WTC11 (cell line): ENCODE measurements around the gene BLOC1S4. TPM values are rescaled to one million over a fixed set of nuclear protein-coding genes. Genes with fewer than 3 reads are reported as not detected.

Source experiments
- ATAC-seq: fragments of 200-7000 bp; cut with Tn5 transposase; 2 replicates; pipeline ENCODE4 v1.10.0; 2021; ENCODE audit warnings: mild to moderate bottlenecking, moderate library complexity
- CTCF ChIA-PET: fragments of 300-600 bp; sonication (Branson Sonifier 250); formaldehyde crosslinking; loops from one replicate; lab custom pipeline; 2021; ENCODE audit warnings: antibody characterized with exemption; lab: Charles Lee
- POLR2A ChIA-PET: fragments of 350-600 bp; sonication (Branson Sonifier 250); formaldehyde crosslinking; loops from one replicate; lab custom pipeline; 2021; ENCODE audit warnings: antibody characterized with exemption; lab: Charles Lee
- DNase-seq: peaks from one replicate; pipeline ENCODE4 v3.0.0; 2021; ENCODE audit warnings: low spot score
- H3K27ac Mint-ChIP-seq: 2 replicates; pipeline ENCODE4 v1.8.0; 2021; ENCODE audit warnings: mixed read lengths
- H3K27me3 Mint-ChIP-seq: 2 replicates; pipeline ENCODE4 v1.8.0; 2021; ENCODE audit warnings: low read depth, mild to moderate bottlenecking, moderate library complexity, mixed read lengths
- H3K36me3 Mint-ChIP-seq: 2 replicates; pipeline ENCODE4 v1.8.0; 2021; ENCODE audit warnings: mixed read lengths
- H3K4me1 Mint-ChIP-seq: 2 replicates; pipeline ENCODE4 v1.8.0; 2022; ENCODE audit warnings: mixed read lengths
- H3K4me3 Mint-ChIP-seq: 2 replicates; pipeline ENCODE4 v1.8.0; 2021; ENCODE audit warnings: mild to moderate bottlenecking, moderate library complexity, mixed read lengths
- H3K9me3 Mint-ChIP-seq: 2 replicates; pipeline ENCODE4 v1.8.0; 2021; ENCODE audit warnings: mixed read lengths
- ATF1 ChIP-seq: sonication (generic); formaldehyde crosslinking; IDR thresholded peaks from 2 replicates; pipeline ENCODE4 v1.8.1; 2023; ENCODE audit warnings: mild to moderate bottlenecking, moderate library complexity, missing genetic modification reagents
- EMX1 ChIP-seq: fragments of 250-450 bp; sonication (Bioruptor Pico); IDR thresholded peaks from 2 replicates; pipeline ENCODE4 v1.8.0; 2021; ENCODE audit warnings: mild to moderate bottlenecking
- ESRRA ChIP-seq: sonication (generic); formaldehyde crosslinking; IDR thresholded peaks from 2 replicates; pipeline ENCODE4 v1.8.1; 2022; ENCODE audit warnings: mild to moderate bottlenecking, missing genetic modification reagents, borderline replicate concordance
- FOXK1 ChIP-seq: sonication (generic); formaldehyde crosslinking; IDR thresholded peaks from 2 replicates; pipeline ENCODE4 v1.8.0; 2022; ENCODE audit warnings: mild to moderate bottlenecking, moderate library complexity, missing genetic modification reagents
- FOXP1 ChIP-seq: sonication (generic); formaldehyde crosslinking; IDR thresholded peaks from 2 replicates; pipeline ENCODE4 v1.8.0; 2022; ENCODE audit warnings: missing genetic modification reagents, mild to moderate bottlenecking, moderate library complexity, borderline replicate concordance
- GABPB1 ChIP-seq: sonication (generic); formaldehyde crosslinking; IDR thresholded peaks from 2 replicates; pipeline ENCODE4 v1.8.1; 2023; ENCODE audit warnings: mild to moderate bottlenecking, missing genetic modification reagents
- HMGA2 ChIP-seq: fragments of 250-450 bp; sonication (Bioruptor Pico); IDR thresholded peaks from 2 replicates; pipeline ENCODE4 v1.4.0; 2021; ENCODE audit warnings: mild to moderate bottlenecking, moderate library complexity
- JAZF1 ChIP-seq: fragments of 250-450 bp; sonication (Bioruptor Pico); IDR thresholded peaks from 2 replicates; pipeline ENCODE4 v1.9.0; 2021; ENCODE audit warnings: moderate library complexity, mild to moderate bottlenecking, inconsistent platforms
- TEAD4 ChIP-seq: sonication (generic); formaldehyde crosslinking; IDR thresholded peaks from 2 replicates; pipeline ENCODE4 v1.8.0; 2022; ENCODE audit warnings: mild to moderate bottlenecking, missing genetic modification reagents
- ZNF138 ChIP-seq: sonication (generic); formaldehyde crosslinking; conservative IDR thresholded peaks from 2 replicates; pipeline ENCODE4 v1.8.1; 2022; ENCODE audit warnings: mild to moderate bottlenecking, moderate library complexity, missing genetic modification reagents
- ZNF263 ChIP-seq: sonication (generic); formaldehyde crosslinking; IDR thresholded peaks from 2 replicates; pipeline ENCODE4 v1.8.1; 2022; ENCODE audit warnings: low read depth, mild to moderate bottlenecking, moderate library complexity, missing genetic modification reagents
- ZNF317 ChIP-seq: sonication (generic); formaldehyde crosslinking; IDR thresholded peaks from 2 replicates; pipeline ENCODE4 v1.8.1; 2023; ENCODE audit warnings: low read depth, mild to moderate bottlenecking, moderate library complexity, missing genetic modification reagents, borderline replicate concordance
- ZNF416 ChIP-seq: fragments of 250-450 bp; sonication (Bioruptor Pico); IDR thresholded peaks from 2 replicates; pipeline ENCODE4 v1.9.0; 2021; ENCODE audit warnings: mild to moderate bottlenecking, inconsistent platforms
- total RNA-seq: library from RNA; stranded (reverse); gene quantifications from 3 replicates; pipeline ENCODE4 v1.2.3, GENCODE V29; 2021
- TF ChIP-seq, protein P1 (sequence below): sonication (generic); formaldehyde crosslinking; IDR thresholded peaks from 2 replicates; pipeline ENCODE4 v1.8.1; 2022; ENCODE audit warnings: mild to moderate bottlenecking, missing genetic modification reagents, moderate library complexity, borderline replicate concordance
- TF ChIP-seq, protein P2 (sequence below): sonication (generic); formaldehyde crosslinking; IDR thresholded peaks from 2 replicates; pipeline ENCODE4 v1.8.1; 2023; ENCODE audit warnings: mild to moderate bottlenecking, missing genetic modification reagents
- TF ChIP-seq, protein P3 (sequence below): sonication (generic); formaldehyde crosslinking; IDR thresholded peaks from 2 replicates; pipeline ENCODE4 v1.8.1; 2023; ENCODE audit warnings: mild to moderate bottlenecking, missing genetic modification reagents, moderate library complexity
- TF ChIP-seq, protein P4 (sequence below): sonication (generic); formaldehyde crosslinking; IDR thresholded peaks from 2 replicates; pipeline ENCODE4 v1.8.0; 2023; ENCODE audit warnings: mild to moderate bottlenecking, missing genetic modification reagents
- TF ChIP-seq, protein P5 (sequence below): sonication (generic); formaldehyde crosslinking; IDR thresholded peaks from 2 replicates; pipeline ENCODE4 v1.8.1; 2022; ENCODE audit warnings: low read depth, mild to moderate bottlenecking, moderate library complexity, missing genetic modification reagents, borderline replicate concordance

The BLOC1S4 gene
- total RNA-seq, 1 experiment from 2014 or later: 21.4 TPM

DNA sequence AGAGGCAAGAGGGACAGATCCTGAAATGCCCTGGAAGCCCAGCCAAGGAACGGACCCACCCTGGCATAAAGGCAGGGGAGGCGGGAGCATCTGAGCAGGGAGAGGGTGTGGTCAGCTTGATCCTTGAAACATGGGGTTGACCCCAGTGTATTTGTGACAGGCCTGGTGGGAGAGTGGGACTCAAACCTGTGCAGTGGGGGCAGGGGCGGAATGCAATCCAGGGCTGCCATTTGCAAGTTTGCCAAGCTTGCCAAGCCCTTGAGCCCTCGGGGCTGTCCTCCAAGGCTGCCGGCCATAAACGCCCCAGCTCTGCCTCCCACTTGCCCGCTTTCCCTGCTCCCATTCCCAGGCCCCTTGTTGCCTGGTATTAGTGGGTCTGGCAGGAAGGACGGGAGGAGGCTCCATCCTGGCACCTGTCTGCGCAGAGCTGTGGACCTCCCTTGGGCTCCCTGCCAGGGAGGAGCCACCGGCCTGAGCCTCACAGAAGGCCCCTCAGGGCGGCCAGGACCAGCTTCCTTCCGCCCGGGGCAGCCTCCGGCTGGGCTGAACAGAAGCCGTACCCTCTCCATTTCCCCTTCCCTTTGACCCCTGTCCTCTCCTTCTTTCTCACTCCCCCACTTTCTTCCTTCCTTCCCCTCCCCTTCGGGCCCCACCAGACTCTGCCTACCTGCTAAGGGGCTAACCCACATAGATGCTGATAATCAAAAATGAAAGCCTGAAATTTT lies 21.6 kb upstream of the BLOC1S4 start:
- H3K27me3 Mint-ChIP-seq: no peaks in the 10 kb centered on the region
- no peaks in the 10 kb centered on the region for H3K36me3 Mint-ChIP-seq
- CTCF ChIA-PET: interaction anchor here (1.0 to 1.2 kb wide), 2 partner anchors 13 to 30 kb away, joined by 5 to 8 read pairs; no protein-coding TSS in a partner anchor
- TF ChIP-seq, protein P1, sequence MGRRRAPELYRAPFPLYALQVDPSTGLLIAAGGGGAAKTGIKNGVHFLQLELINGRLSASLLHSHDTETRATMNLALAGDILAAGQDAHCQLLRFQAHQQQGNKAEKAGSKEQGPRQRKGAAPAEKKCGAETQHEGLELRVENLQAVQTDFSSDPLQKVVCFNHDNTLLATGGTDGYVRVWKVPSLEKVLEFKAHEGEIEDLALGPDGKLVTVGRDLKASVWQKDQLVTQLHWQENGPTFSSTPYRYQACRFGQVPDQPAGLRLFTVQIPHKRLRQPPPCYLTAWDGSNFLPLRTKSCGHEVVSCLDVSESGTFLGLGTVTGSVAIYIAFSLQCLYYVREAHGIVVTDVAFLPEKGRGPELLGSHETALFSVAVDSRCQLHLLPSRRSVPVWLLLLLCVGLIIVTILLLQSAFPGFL (CRISPR knock-in tag): no peak
- H3K27ac Mint-ChIP-seq: no peak overlapping the region
- DNase-seq (no peak), ATAC-seq (no peak)
- H3K4me3 Mint-ChIP-seq: no peak overlapping the region
- POLR2A ChIA-PET: no interaction called here
- H3K4me1 Mint-ChIP-seq: peaks cover 15% of the 10 kb centered on the region
- H3K9me3 Mint-ChIP-seq: no peaks in the 10 kb centered on the region

DNA sequence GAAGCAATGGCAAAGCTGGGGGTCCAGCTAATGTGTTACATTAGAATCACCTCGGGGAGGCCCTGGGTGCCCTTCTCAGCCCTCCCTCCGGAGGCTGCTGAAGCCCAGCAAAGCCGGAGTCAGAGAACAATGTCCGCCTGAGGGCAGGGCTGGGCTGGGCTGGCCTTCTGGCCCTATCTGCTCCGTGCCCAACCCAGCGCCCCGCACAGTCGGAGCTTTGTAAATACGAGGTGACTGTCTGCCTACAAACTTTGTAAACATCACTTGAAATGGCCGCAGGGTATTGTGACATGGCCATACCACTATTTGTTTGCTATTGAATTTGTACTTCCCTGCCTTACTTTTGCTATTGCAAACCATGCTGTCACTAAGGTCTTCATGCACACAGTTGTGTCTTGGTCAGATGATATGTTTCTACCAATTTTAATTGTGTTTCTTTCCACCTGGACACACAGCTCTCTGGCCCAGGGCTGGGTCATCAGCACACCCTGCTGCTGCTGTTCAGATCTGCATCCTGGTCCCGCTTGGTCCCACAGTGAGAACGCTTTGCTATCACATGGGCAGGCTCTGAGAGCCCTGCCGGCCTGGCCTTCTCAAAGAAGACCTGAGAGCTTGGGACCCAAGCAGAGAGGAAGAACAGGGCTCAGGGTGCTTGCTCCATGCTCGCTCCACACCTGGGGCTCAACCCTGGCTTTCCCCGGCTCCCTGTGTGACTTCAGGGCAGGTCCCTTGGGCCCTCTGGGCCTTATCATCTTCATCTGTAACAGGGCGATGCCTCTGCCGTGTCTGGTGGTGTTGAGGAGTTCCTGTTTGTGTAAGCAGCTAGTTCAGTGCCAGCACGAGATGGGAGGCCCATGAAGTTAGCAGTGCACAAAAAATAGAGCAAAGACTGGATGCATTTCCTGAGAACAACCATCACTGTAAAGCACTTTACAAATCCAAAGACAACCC lies 20.0 kb upstream of the BLOC1S4 start:
- H3K9me3 Mint-ChIP-seq: no peaks in the 10 kb centered on the region
- CTCF ChIA-PET: interaction anchor here (1.8 kb wide), 1 partner anchor 15 kb away, joined by 6 read pairs; no protein-coding TSS in a partner anchor
- TF ChIP-seq FOXP1 (CRISPR knock-in tag) (no peak), GABPB1 (CRISPR knock-in tag) (peak; percentile 98)
- POLR2A ChIA-PET: interaction anchor here (0.6 kb wide), 1 partner anchor 43 kb away, joined by 3 read pairs; no protein-coding TSS in a partner anchor
- H3K4me3 Mint-ChIP-seq: no peak overlapping the region
- H3K36me3 Mint-ChIP-seq: peaks cover 5% of the 10 kb centered on the region; the same call in 1 of the 2 replicates
- DNase-seq (no peak), ATAC-seq (no peak)
- H3K27ac Mint-ChIP-seq: peak overlapping the region; percentile 76; the same call in 1 of the 2 replicates
- H3K4me1 Mint-ChIP-seq: peaks cover 3% of the 10 kb centered on the region; the same call in 1 of the 2 replicates
- H3K27me3 Mint-ChIP-seq: no peaks in the 10 kb centered on the region

DNA sequence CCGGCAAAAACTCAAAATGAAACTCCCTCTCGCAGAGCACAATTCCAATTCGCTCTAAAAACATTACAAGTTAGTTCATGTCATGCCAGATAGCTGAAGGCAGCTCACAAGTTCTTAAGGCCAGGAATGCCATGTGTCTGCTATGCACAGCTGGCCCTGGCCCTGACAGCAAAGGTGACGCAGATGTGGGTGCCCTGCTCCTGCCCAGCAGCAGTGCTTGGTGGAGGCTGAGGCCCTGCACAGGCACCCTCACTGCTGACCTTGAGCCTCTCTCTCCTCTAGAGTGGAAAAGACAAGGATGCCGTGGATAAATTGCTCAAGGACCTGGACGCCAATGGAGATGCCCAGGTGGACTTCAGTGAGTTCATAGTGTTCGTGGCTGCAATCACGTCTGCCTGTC lies 19.4 kb upstream of the BLOC1S4 start:
- no peak for ATAC-seq
- TF ChIP-seq, protein P2, sequence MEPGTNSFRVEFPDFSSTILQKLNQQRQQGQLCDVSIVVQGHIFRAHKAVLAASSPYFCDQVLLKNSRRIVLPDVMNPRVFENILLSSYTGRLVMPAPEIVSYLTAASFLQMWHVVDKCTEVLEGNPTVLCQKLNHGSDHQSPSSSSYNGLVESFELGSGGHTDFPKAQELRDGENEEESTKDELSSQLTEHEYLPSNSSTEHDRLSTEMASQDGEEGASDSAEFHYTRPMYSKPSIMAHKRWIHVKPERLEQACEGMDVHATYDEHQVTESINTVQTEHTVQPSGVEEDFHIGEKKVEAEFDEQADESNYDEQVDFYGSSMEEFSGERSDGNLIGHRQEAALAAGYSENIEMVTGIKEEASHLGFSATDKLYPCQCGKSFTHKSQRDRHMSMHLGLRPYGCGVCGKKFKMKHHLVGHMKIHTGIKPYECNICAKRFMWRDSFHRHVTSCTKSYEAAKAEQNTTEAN (CRISPR knock-in tag): no peak
- TF ChIP-seq, protein P3, sequence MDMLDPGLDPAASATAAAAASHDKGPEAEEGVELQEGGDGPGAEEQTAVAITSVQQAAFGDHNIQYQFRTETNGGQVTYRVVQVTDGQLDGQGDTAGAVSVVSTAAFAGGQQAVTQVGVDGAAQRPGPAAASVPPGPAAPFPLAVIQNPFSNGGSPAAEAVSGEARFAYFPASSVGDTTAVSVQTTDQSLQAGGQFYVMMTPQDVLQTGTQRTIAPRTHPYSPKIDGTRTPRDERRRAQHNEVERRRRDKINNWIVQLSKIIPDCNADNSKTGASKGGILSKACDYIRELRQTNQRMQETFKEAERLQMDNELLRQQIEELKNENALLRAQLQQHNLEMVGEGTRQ: no peak
- TF ChIP-seq TEAD4 (no peak), JAZF1 (CRISPR knock-in tag) (no peak), FOXK1 (CRISPR knock-in tag) (no peak), ZNF263 (CRISPR knock-in tag) (no peak), EMX1 (CRISPR knock-in tag) (no peak), HMGA2 (CRISPR knock-in tag) (no peak), ATF1 (no peak), ZNF317 (CRISPR knock-in tag) (no peak), ZNF416 (no peak), ESRRA (CRISPR knock-in tag) (no peak), ZNF138 (CRISPR knock-in tag) (no peak)
- TF ChIP-seq, protein P4, sequence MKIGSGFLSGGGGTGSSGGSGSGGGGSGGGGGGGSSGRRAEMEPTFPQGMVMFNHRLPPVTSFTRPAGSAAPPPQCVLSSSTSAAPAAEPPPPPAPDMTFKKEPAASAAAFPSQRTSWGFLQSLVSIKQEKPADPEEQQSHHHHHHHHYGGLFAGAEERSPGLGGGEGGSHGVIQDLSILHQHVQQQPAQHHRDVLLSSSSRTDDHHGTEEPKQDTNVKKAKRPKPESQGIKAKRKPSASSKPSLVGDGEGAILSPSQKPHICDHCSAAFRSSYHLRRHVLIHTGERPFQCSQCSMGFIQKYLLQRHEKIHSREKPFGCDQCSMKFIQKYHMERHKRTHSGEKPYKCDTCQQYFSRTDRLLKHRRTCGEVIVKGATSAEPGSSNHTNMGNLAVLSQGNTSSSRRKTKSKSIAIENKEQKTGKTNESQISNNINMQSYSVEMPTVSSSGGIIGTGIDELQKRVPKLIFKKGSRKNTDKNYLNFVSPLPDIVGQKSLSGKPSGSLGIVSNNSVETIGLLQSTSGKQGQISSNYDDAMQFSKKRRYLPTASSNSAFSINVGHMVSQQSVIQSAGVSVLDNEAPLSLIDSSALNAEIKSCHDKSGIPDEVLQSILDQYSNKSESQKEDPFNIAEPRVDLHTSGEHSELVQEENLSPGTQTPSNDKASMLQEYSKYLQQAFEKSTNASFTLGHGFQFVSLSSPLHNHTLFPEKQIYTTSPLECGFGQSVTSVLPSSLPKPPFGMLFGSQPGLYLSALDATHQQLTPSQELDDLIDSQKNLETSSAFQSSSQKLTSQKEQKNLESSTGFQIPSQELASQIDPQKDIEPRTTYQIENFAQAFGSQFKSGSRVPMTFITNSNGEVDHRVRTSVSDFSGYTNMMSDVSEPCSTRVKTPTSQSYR (CRISPR knock-in tag): no peak
- TF ChIP-seq, protein P5, sequence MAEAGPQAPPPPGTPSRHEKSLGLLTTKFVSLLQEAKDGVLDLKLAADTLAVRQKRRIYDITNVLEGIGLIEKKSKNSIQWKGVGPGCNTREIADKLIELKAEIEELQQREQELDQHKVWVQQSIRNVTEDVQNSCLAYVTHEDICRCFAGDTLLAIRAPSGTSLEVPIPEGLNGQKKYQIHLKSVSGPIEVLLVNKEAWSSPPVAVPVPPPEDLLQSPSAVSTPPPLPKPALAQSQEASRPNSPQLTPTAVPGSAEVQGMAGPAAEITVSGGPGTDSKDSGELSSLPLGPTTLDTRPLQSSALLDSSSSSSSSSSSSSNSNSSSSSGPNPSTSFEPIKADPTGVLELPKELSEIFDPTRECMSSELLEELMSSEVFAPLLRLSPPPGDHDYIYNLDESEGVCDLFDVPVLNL: no peak
- Mint-ChIP-seq H3K4me3 (no peak overlapping the region), H3K36me3 (peaks cover 5% of the 10 kb centered on the region; the same call in 1 of the 2 replicates), H3K4me1 (peaks cover 3% of the 10 kb centered on the region; the same call in 1 of the 2 replicates), H3K27ac (no peak overlapping the region), H3K9me3 (no peaks in the 10 kb centered on the region), H3K27me3 (no peaks in the 10 kb centered on the region)
- no peak for DNase-seq
- CTCF ChIA-PET: interaction anchor here (1.8 kb wide), 1 partner anchor 16 kb away, joined by 6 read pairs; no protein-coding TSS in a partner anchor
- POLR2A ChIA-PET: interaction anchor here (0.6 kb wide), 1 partner anchor 42 kb away, joined by 3 read pairs; no protein-coding TSS in a partner anchor
